GM21723 (cell line): ENCODE results near the gene BAIAP3.
"Not testable (repeated sequence)": the region's sequence is repeated elsewhere in the genome, so short reads cannot be mapped to it uniquely, and the experiment has no call there.

ENCODE experiments used
- ATAC-seq: cut with Tn5 transposase; IDR thresholded peaks from one replicate; pipeline ENCODE4 v1.9.1; 2021; ENCODE audit warnings: mild to moderate bottlenecking, moderate library complexity; ENCODE audit not compliant: unreplicated experiment

The BAIAP3 gene

GRCh38 chr16:1333149-1333812, at the start of gene BAIAP3:
Gene BAIAP3 (plus strand): TSS chr16:1333645. CDS start chr16:1338550, 4,905 bp downstream.
- no peak for ATAC-seq

DNA sequence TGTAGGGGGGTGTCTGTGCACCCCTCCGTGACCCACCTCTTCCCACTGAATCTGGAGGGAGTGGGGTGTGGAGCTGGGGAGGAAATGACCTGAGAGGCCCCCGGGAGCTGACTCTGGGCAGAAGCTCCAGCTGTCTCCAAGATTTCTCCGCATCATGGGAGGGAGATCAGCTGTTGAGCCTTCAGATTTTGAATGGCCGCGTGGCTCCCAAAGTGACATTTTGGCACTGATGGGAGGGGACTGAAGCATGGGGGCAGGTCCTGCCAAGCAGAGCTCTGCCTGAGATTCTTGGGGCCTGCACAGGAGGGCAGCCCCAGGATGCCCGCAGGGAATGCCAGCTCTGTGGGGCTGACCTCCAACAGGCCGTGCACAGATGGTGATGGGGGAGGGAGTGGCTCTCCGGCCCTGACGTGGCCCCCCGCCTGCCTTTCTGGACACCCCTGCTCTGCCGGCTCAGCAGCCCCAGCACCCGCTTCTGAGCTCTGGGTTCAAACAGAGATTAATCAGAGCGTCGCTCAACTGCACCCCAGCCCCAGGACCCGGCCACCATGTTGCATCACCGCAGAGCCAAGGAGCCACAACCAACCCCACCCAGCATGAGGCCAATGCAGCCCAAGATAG, 49.3 kb upstream of the BAIAP3 start:
- ATAC-seq: no peak

- ATAC-seq: no peak
Measured at GRCh38 chr16:1285669-1286512, 47.6 kb upstream of the BAIAP3 start.

DNA sequence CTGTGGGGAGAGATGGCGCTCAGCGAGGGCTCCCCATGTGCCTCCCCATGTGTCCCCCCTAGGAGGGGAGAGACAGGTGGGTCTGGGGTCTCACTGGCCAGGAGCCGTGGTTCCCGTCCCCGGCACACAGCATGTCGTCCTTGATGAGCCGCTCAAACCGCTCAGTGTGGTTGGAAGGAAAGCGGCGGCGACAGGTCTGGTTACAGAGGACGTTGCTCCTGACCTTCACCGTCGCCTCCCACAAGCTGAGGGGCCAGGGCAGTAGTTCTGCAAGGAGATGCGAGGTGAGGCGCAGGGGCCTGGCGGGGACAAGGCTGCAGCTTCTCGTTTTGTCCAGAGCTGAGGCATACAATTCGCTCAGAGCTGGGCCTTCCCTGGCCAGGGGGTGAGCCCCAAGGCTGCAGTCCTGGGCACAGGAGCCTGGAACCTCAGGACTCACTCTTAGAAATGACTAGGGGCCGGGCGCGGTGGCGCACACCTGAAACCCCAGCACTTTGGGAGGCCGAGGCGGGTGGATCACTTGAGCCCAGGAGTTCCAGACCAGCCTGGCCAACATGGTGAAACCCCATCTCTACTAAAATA, 46.8 kb upstream of the BAIAP3 start:
- ATAC-seq: no peak

GRCh38 chr16:1287982-1288670, 45.3 kb upstream of the BAIAP3 start:
- no peak for ATAC-seq

DNA sequence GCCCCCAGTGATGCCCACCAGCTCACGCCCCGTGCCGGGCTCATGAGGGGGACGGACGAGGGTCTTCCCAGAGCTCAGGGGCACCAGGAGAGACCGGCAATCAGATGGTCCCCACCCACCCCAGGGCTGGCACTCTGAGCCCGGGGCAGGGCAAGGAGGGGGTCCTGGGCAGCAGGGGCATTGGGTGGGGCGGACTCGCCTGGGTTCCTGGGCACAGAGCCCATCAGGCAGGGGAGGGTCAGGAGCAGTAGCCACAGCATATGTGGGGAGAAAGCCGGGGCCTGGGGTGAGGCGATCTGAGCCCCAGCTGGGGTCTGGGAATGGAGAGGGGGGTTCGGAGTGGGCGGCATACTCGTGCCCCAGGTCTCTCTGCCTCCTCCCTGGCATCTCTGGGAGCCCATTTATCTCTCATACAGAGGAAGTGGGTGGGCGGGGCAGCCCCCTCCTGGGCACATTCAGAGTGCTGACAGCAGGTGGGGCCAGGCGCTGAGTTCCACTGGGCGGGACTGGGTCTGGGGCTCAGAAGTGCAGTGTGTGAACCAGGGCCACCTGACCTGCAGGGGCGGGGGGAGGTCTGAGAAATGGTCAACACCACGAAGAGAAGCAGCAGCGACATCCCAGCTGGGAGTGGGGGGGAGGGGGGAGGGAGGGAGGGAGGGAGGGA, 44.5 kb upstream of the BAIAP3 start:
- no peak for ATAC-seq

DNA sequence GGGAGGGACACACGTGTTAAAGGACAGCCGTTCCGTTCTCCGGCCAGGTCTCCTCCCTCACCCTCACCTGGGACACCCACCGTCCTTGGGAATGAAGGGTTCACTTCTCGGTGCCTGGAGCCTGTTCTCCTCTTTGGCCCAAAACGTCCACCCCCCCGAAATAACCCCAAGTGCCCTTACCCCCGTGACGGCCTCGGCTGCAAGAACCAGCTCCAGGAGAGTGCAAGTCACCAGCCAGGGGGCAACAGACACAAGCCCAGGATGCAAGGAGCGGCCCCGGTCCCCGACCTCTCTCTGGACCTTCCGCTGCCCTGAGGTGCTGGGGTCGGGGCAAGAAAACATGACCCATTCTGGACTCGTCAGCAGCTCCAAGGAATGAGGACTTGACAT, 44.0 kb upstream of the BAIAP3 start:
- no peak for ATAC-seq

DNA sequence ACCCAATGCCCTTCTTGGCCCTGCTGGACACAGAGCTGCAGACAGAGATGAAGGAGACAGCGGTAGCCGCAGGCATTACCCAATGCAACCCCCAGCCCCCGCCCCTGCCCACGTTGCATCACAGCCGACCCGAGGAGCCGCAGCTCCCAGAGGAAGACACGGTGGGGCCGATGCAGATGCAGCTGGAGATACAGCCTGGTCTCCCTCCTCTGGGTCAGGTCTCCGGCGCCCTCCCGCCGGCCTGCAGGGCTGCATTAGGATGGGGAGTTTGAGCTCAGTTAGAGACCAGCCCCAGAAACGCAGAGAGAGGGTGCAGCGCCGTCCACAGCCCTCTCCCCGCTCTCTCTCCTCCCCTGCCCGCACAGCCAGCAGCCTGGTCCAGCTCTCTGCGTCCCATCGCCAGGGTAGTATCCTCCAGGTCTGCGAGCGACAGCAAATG, 43.4 kb upstream of the BAIAP3 start:
- ATAC-seq: no peak

GRCh38 chr16:1290860-1291575, 42.4 kb upstream of the BAIAP3 start:
- no peak for ATAC-seq

- ATAC-seq: no peak
Measured at GRCh38 chr16:1291576-1291974, 41.9 kb upstream of the BAIAP3 start.

GRCh38 chr16:1292208-1292607, 41.2 kb upstream of the BAIAP3 start:
- not testable (repeated sequence) for ATAC-seq

GRCh38 chr16:1292808-1293207, 40.6 kb upstream of the BAIAP3 start:
- not testable (repeated sequence) for ATAC-seq

DNA sequence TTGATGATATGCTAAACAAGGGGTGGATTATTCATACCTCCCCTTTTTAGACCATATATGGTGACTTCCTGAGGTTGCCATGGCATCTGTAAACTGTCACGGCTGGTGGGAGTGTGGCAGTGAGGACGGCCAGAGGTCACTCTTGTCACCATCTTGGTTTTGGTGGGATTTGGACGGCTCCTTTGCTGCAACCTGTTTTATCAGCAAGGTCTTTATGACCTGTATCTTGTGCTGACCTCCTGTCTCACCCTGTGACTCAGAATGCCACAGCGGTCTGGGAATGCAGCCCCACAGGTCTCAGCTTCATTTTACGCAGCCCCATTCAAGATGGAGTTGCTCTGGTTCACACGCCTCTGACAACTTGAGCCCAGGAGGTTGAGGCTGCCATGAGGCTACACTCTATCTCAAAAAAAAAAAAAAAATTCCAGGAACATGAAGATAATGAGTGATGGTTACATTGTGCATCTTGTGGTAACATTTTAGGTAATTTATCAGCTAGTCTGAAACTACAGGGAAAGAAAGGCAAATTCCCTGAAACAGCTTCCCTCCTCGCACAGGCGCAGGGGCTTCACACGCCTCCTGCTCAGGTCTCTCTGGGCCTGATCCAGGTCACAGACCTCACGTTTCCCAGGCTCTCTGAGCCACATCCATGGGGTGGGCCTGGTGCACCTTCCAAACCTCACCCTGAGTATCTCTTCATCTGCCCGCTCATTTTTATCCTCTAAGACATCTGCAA, 39.4 kb upstream of the BAIAP3 start:
- no peak for ATAC-seq

DNA sequence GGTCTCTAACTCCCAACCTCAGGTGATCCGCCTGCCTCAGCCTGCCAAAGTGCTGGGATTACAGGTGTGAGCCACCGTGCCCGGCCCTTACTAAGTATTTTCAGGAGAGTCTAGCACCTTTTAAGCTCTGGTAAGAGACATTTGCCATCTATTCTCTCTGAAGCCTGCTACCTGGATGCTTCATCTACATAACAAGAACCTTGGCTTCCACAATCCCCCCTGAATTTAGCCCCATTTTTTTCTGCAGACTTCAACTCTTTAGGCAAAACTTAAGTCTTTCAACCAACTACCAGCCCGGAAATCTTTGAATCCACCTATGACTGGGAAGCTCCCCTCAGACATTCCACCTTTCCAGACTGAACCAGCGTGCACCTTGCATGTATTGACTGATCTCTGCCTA, 38.0 kb upstream of the BAIAP3 start:
- no peak for ATAC-seq

DNA sequence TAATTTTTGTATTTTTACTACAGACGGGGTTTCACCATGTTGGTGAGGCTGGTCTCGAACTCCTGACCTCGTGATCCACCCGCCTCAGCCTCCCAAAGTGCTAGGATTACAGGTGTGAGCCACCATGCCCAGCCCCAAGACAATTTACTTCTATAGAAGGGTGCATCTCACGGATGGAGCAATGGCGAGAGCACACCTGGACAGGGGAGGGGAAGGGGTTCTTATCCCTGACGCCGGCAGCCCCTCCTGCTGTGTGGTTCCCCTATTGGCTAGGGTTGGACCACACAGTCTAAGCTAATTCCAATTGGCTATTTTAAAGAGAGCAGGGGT, 36.8 kb upstream of the BAIAP3 start:
- not testable (repeated sequence) for ATAC-seq

DNA sequence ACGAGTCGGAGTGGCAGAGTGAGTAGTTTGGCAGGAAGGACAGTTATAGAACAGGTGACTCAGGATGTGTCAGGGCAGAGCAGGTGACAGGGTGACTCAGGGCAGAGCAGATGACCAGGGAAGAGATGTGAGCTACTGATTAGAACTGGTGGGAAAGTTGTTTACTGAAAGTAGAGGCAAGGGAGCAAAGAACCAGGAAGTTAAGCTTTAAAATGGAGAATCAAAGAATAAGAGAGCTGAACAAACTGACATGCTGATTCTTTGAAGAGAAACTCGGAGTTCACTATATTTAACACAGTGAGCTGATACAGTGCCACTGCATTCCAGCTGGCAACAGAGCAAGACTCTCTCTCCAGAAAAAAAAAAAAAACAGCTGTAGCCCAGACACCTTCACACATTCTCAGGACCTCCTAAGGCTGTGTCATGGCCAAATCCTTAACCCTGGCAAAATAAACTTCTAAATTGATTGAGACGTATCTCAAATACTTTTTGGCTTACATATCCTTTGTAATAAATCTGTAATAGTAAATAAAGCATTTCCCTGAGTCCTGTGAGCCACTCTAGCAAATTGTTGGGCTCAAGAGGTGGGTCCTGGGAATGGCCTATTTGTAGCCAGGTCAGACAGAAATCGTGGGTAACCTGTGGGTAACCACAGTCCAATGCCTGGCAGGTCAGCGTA, 36.3 kb upstream of the BAIAP3 start:
- no peak for ATAC-seq

- no peak for ATAC-seq
Measured at GRCh38 chr16:1298406-1298805, 35.0 kb upstream of the BAIAP3 start.

GRCh38 chr16:1299012-1299867, 34.2 kb upstream of the BAIAP3 start:
- ATAC-seq: no peak
